ENCODE results near the gene OGDHL.
"Not testable (repeated sequence)": the region's sequence is repeated elsewhere in the genome, so short reads cannot be mapped to it uniquely, and the experiment has no call there.

OGDHL gene

GRCh38 chr10:49761789-49762565 lies at the start of gene OGDHL:
Gene OGDHL, minus strand, starts transcription at chr10:49762323. Its CDS starts 3,731 bp downstream, at chr10:49758592.
- peak; percentile 45 to 47 for DNase-seq (ENCODE audit: low read depth in 2 of 2)

GRCh38 chr10:49803988-49804387 lies 41.9 kb upstream of the OGDHL start:
- no peak for DNase-seq (ENCODE audit: low read depth in 2 of 2)

GRCh38 chr10:49798275-49798674 lies 36.2 kb upstream of the OGDHL start:
- no peak for DNase-seq (ENCODE audit: low read depth in 2 of 2)

GRCh38 chr10:49791100-49791499 lies 29.0 kb upstream of the OGDHL start:
- DNase-seq (ENCODE audit: low read depth in 2 of 2), result no peak

GRCh38 chr10:49784681-49785080 lies 22.6 kb upstream of the OGDHL start:
- DNase-seq (ENCODE audit: low read depth in 2 of 2), result no peak

GRCh38 chr10:49783645-49784044 lies 21.5 kb upstream of the OGDHL start:
- DNase-seq (ENCODE audit: low read depth in 2 of 2), result no peak

- DNase-seq (ENCODE audit: low read depth in 2 of 2), result no peak
These were observed 19.1 kb upstream of the OGDHL start for GRCh38 chr10:49781247-49781646.

- DNase-seq (ENCODE audit: low read depth in 2 of 2), result no peak
These were observed 16.1 kb upstream of the OGDHL start for GRCh38 chr10:49778197-49778596.

- DNase-seq (ENCODE audit: low read depth in 2 of 2), result no peak
These were observed 14.7 kb upstream of the OGDHL start for GRCh38 chr10:49776851-49777250.

GRCh38 chr10:49775014-49775413 lies 12.9 kb upstream of the OGDHL start:
- DNase-seq (ENCODE audit: low read depth in 2 of 2), result no peak

- DNase-seq (ENCODE audit: low read depth in 2 of 2), result not testable (repeated sequence)
These were observed 10.8 kb upstream of the OGDHL start for GRCh38 chr10:49772944-49773343.

GRCh38 chr10:49771046-49771445 lies 8.9 kb upstream of the OGDHL start:
- not testable (repeated sequence) for DNase-seq (ENCODE audit: low read depth in 2 of 2)

GRCh38 chr10:49769692-49770091 lies 7.6 kb upstream of the OGDHL start:
- DNase-seq (ENCODE audit: low read depth in 2 of 2), result no peak

- DNase-seq (ENCODE audit: low read depth in 2 of 2), result no peak
These were observed 6.6 kb upstream of the OGDHL start for GRCh38 chr10:49768731-49769130.

- no peak for DNase-seq (ENCODE audit: low read depth in 2 of 2)
These were observed 6.2 kb upstream of the OGDHL start for GRCh38 chr10:49768329-49768728.

- DNase-seq (ENCODE audit: low read depth in 2 of 2), result no peak
These were observed 5.6 kb upstream of the OGDHL start for GRCh38 chr10:49767752-49768151.

GRCh38 chr10:49766484-49766883 lies 4.4 kb upstream of the OGDHL start:
- no peak for DNase-seq (ENCODE audit: low read depth in 2 of 2)

- DNase-seq (ENCODE audit: low read depth in 2 of 2), result no peak
These were observed 399 bp upstream of the OGDHL start for GRCh38 chr10:49762566-49762877.

- no peak for DNase-seq (ENCODE audit: low read depth in 2 of 2)
These were observed 828 bp downstream of the OGDHL start for GRCh38 chr10:49761201-49761788.

GRCh38 chr10:49760789-49761188 lies 1.3 kb downstream of the OGDHL start:
- no peak for DNase-seq (ENCODE audit: low read depth in 2 of 2)

- DNase-seq (ENCODE audit: low read depth in 2 of 2), result no peak
These were observed 2.2 kb downstream of the OGDHL start for GRCh38 chr10:49759787-49760551.

- DNase-seq (ENCODE audit: low read depth in 2 of 2), result no peak
These were observed 3.7 kb downstream of the OGDHL start for GRCh38 chr10:49758249-49758930.
